GM13976 (cell line): ENCODE results near the gene STK24.

ENCODE experiments used
- DNase-seq: peaks from one replicate; pipeline ENCODE4 v3.0.0; 2012; ENCODE audit warnings: low spot score
- CTCF ChIP-seq: IDR thresholded peaks from 2 replicates; pipeline ENCODE4 v1.5.1; 2012; ENCODE audit warnings: borderline replicate concordance, mild to moderate bottlenecking; ENCODE audit not compliant: insufficient read depth; ENCODE audit errors: extremely low read depth, missing control alignments, control extremely low read depth
- in situ Hi-C: fragments of 300-500 bp; cut with MboI; formaldehyde crosslinking; loops from one replicate; pipeline ENCODE4 v1.12.0; 2022; ENCODE audit warnings: low sequenced_read_pairs, mixed read lengths, inconsistent platforms; ENCODE audit not compliant: unreplicated experiment

Gene STK24

DNA sequence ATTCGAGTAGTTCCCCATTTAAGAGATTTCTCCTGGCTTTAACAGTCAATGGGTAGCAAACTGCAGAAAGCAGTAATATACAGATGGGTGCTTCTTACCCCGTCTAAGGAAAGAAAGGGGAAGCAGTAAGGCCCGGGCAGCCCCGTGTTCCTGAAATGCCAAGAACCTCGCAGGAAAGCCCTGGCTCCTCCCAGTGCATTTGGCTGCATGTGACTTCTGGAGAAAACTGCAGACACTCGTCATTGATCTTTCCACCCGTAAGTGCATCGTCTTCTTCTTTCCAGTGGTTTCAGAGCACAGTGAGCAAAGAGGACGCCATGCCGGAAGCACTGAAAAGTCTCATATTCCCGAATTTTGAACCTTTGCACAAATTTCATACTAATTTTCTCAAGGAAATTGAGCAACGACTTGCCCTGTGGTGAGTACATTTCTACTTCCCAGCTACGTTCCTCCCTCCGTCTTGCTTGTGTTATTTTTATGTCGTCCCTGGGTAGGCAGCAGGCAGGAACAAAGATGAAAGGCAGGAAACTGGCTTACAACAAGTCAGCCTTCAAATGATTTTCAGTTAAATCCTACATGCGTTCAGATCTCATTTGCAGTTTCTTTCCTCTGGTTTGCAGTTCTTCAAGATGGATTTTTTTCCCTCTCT is 165.2 kb downstream of the STK24 start:
- in situ Hi-C loops, result no loop called here
- no peak for DNase-seq
- TF ChIP-seq CTCF, result no peak

DNA sequence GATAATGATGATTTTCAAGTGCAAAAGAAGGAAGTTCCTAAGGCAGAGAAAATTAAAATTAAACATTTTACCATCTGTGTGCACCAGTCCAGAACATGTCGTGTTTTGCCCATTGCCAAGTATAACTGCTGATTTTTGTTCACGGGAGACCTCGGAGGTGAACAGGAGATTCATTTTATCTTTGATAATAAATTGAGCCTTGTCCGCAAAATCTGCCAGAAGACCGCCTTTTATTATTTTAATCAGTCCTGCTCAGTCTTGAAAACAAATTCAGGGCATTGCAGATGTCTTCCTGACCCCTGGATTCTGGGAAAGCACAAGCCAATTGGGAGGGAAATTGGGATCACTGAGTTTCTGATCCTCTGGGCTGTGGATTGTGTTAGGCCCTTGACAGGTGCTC is 165.9 kb downstream of the STK24 start:
- TF ChIP-seq CTCF, result no peak
- in situ Hi-C loops, result no loop called here
- no peak for DNase-seq

DNA sequence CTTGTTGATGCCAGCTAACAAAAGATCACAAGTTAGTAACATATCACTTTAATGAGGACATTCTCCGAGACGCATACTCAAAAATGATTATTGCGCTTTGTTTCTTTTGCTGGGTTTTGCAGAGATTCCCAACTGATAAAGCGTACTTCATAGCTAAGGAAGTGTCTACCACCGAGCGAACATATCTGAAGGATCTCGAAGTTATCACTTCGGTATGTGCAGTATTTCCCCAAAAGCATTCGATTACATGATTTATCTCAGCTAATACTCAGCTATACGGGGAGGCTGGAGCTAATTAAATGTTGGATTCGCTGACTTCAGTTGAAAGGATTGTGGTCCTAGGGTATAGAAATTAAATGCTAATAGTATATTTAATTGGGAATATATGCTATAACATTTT is 166.3 kb downstream of the STK24 start:
- TF ChIP-seq CTCF, result no peak
- DNase-seq, result no peak
- in situ Hi-C loops, result no loop called here

- in situ Hi-C loops, result no loop called here
- DNase-seq, result no peak
- no peak for TF ChIP-seq CTCF
Observed at GRCh38 chr13:98409281-98409680, 167.6 kb downstream of the STK24 start.

DNA sequence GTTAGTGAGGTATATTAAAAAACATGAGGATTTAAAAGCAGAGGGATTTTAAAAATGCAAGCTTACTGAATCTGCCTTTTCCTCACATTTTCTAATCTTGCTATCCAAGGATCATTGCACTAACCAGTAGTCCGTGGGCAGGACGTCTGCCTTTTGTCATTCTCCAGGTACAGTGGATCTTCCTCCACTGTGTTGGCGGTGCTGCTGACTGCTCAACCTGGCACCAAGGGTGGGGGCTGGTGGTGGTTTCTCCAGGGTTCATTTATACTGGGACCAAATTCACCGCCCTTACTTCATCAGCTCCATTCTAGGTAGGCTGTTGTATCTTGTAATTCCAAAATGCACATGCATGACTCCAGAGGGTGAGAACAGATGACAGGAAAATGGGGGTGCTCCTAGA is 169.3 kb downstream of the STK24 start:
- TF ChIP-seq CTCF, result no peak
- no peak for DNase-seq
- in situ Hi-C loops, result no loop called here

GRCh38 chr13:98406971-98407370 is 169.9 kb downstream of the STK24 start:
- no peak for TF ChIP-seq CTCF
- DNase-seq, result no peak
- in situ Hi-C loops, result no loop called here
